Stimulated activated CD4-positive, alpha-beta T cell treated with anti-CD3 and anti-CD28 coated beads, TNF-alpha, amount 100 ng/mL, for 1 hour (primary cell): Measurements from ENCODE around the gene METTL17.
A peak's percentile ranks its signal among the peaks of the same experiment; 100 is the strongest.
"Not testable (repeated sequence)": the region's sequence is repeated elsewhere in the genome, so short reads cannot be mapped to it uniquely, and the experiment has no call there.

Experiments
- DNase-seq, 3 donors: peaks; one replicate each; pipeline ENCODE4 v3.0.0-alpha.2; 2020; ENCODE audit warnings: low read depth in 3 of 3, low spot score in 1 of 3

Gene METTL17

GRCh38 chr14:20989787-20990600 is at the start of gene METTL17:
TSS of gene METTL17 (plus strand) at chr14:20989980. CDS start at chr14:20990003, 23 bp downstream.
- peak; percentile 44 to 65 (median 57) for DNase-seq

- not testable (repeated sequence) for DNase-seq
Measured at GRCh38 chr14:20945146-20945545, 44.6 kb upstream of the METTL17 start.

GRCh38 chr14:20946707-20947106 is 43.1 kb upstream of the METTL17 start:
- not testable (repeated sequence) for DNase-seq

GRCh38 chr14:20954736-20955537 is 34.8 kb upstream of the METTL17 start, which contains the start of gene RNASE2:
TSS of gene RNASE2 (plus strand) at chr14:20955487. CDS start at chr14:20955772, 285 bp downstream.
- not testable (repeated sequence) for DNase-seq

GRCh38 chr14:20955538-20955873 is 34.3 kb upstream of the METTL17 start:
- DNase-seq = not testable (repeated sequence)

GRCh38 chr14:20956376-20956976 is 33.3 kb upstream of the METTL17 start:
- no peak for DNase-seq

- not testable (repeated sequence) for DNase-seq
Measured at GRCh38 chr14:20958946-20959345, 30.8 kb upstream of the METTL17 start.

- no peak for DNase-seq
Measured at GRCh38 chr14:20969336-20969735, 20.4 kb upstream of the METTL17 start.

GRCh38 chr14:20970647-20970982 is 19.2 kb upstream of the METTL17 start:
- DNase-seq = no peak

GRCh38 chr14:20970983-20971704 is 18.6 kb upstream of the METTL17 start:
- DNase-seq = peak; percentile 11 to 73 (median 48)

GRCh38 chr14:20971705-20972021 is 18.1 kb upstream of the METTL17 start:
- DNase-seq = no peak

GRCh38 chr14:20973501-20973900 is 16.3 kb upstream of the METTL17 start:
- DNase-seq = no peak

GRCh38 chr14:20976291-20976690 is 13.5 kb upstream of the METTL17 start:
- DNase-seq = no peak

- no peak for DNase-seq
Measured at GRCh38 chr14:20978687-20979086, 11.1 kb upstream of the METTL17 start.

GRCh38 chr14:20980906-20981305 is 8.9 kb upstream of the METTL17 start:
- no peak for DNase-seq

GRCh38 chr14:20982646-20983369 is 7.0 kb upstream of the METTL17 start:
- no peak for DNase-seq

GRCh38 chr14:20985650-20986049 is 4.1 kb upstream of the METTL17 start:
- not testable (repeated sequence) for DNase-seq

GRCh38 chr14:20986811-20987210 is 3.0 kb upstream of the METTL17 start:
- DNase-seq = no peak

GRCh38 chr14:20988717-20989470 is 886 bp upstream of the METTL17 start:
- no peak for DNase-seq

GRCh38 chr14:20989471-20989786 is 351 bp upstream of the METTL17 start:
- DNase-seq = no peak
